Dermis blood vessel endothelial cell (primary cell): ENCODE results near the gene TIMP4. TPM values are rescaled to one million over a fixed set of nuclear protein-coding genes. Genes with fewer than 3 reads are reported as not detected.
A peak's percentile ranks its signal among the peaks of the same experiment; 100 is the strongest.

Experiments used
- DNase-seq: peaks from one replicate; pipeline ENCODE4 v3.0.0; 2010
- total RNA-seq: library from RNA; depleted of rRNA; stranded (reverse); fragments of >200 nt; gene quantifications from 2 replicates; pipeline ENCODE4 v1.2.3, GENCODE V29; 2014

TIMP4 gene
- total RNA-seq: 0.34 and 0.51 TPM in 2 replicates

DNA sequence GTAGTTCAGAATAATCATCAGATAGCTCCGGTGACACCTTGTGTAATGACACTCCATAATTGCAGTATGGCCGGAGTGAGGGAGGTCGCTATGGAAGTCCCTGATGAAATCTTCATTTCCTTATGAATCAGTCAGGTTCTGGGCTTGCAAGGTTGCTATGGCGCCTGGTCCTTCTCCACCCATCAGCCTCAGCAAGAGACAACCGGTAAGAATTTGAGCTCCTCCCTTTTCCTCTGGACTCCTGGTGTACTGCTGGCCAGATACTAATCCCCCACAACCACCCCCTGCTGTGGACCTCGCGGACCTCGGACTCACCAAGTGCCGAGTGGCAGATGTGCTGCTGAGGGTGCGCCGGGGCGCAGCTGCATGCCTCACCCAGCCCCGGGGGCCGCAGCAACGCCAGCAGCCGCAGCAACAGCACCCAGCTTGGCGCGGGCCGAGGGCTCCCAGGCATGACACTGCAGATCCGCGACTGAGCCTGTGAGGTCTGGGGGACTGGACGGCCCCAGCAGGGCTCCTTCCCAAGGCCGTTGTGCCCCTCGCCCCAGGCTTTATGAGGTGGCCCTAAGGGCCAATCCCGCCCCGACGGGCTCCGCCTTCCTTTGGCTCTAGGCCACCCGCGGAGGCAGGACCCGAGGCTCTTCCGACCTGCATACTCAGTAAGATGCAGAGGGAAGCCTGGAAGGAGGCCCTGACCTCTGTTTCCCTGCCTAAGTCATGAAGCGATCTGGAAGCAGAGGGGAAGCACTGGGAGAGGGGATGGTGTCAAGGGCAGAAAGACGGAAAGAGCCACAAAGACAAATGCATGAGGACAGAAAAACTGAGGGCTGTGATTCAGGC lies at the start of gene TIMP4:
TIMP4 (minus strand) TSS at position 526 of the 840 bp plus-strand sequence; CDS start at position 454, 72 bp downstream.
- DNase-seq: peak; percentile 25

GRCh38 chr3:12205171-12205570 lies 46.5 kb upstream of the TIMP4 start:
- DNase-seq: no peak

DNA sequence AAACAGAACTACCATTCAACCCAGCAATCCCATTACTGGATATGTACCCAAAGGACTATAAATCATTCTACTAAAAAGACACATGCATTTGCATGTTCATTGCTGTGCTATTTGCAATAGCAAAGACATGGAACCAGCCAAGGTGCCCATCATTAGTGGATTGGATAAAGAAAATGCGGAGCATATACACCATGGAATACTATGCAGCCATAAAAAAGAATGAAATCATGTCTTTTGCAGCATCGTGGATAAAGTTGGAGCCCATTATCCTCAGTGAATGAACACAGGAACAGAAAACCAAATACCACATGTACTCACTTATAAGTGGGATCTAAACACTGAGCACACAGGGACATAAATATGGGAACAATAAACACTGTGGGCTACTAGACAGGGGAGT lies 43.1 kb upstream of the TIMP4 start:
- DNase-seq: no peak

- DNase-seq: peak; percentile 28
Measured at GRCh38 chr3:12198301-12198700, 39.6 kb upstream of the TIMP4 start.

DNA sequence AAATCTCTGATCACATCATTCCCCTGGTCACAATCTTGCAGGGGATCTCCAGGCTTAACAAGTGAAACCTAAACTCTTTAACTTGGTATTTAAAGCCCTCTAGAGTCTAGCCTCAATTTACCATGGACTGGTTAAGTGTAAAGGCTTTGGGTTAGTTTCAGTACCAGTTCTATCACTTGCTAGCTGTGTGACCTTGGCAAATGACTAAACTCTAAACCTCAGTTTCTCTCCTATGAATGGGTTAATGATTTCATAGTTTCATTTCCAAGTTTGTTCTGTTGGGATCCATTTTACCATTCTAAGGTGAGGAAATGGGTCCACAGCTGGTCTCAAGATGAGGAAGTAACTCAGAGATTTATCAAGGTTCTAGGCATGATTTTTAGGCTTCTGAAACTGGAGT lies 38.8 kb upstream of the TIMP4 start:
- DNase-seq: no peak

DNA sequence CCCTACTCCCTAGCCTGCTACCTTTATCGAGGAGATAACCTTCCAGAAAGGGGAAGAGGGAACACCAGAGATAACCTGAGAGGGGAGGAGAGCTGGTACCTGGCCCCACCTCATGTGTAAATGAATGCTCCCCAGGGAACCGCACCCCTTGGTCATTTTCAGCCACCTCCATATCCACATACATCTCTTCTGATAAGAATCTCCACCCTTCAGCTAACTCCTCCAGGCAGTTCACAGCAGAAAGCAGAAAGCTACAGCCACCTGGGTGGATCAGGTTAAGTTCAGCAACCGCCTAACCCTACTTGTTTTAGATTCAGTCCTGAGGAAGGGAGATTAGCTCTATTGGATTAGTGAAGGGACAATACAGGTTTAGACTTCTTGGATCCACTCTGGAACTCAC lies 38.0 kb upstream of the TIMP4 start:
- DNase-seq: no peak

- DNase-seq: no peak
Measured at GRCh38 chr3:12195231-12195630, 36.5 kb upstream of the TIMP4 start.

DNA sequence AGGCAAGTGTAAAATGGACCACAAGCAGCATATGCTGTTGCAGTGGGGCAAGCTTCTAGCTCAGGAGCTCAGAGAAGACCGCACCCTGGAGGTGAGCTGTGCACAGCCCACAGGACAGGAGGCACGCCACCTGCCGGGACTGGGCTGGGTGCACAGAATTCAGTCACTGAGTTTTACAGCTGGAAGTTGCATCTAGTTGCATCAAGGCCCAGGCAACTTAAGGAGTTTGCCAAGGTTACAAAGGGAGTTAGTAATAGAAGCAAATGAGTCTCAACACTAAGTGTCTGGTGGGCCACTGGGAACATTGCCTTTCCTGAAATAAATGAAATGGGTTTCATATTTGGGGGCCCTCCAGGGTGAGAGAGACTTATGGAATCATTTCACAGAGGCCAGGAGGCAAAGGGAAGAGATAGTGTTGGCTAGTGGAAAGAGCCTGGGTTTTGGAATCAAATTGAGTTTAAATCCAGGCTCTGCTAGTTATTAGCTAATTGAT lies 36.0 kb upstream of the TIMP4 start:
- DNase-seq: no peak

DNA sequence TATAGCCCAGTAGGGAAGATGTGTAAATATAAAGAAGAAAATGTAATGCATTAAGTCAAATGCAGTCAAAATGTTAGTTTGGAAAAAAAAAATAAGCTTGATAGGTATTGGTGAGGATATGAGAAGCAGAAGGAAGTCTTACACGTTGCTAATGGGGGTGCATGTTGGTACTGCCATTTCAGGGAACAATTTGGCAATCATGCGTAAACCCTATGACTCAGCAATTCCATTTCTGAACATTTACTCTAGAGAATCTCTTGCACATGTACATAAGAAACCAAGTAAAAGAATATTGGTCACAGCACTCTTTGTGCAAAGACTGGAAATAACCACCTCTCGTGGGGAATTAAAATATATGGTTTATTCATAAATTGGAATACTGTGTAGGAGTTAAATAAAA lies 35.5 kb upstream of the TIMP4 start:
- peak; percentile 52 for DNase-seq

DNA sequence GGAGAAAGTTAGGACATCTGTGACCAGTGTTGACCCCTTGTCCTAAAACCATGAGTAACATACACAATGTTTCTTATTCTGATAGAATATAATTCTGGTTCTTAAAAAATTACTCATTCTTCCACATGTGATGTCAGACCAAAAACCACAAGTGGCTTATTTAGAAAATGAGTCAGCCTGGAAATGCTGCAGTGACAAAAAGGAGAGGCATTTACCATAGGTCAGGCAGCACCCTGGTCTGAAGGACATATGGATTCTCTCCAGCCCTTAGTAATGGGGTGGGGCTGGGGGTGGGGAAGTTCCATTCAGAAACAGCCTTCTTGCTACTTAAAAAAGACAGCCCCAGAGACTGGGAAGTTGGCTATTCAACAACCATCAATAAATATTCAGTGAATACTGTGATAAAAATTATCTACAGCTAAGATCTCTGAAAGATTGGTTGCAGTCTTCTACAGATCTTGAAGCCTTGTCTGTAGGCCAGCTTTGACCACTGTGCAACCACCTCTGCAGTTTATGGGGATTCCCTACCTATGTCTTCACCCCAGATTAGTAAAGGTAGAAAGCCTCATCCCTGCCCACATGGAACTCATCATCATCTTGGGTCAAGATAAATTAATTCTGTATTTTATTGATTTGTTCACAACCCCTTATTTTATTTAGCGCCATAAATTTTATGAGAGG lies 34.9 kb upstream of the TIMP4 start:
- DNase-seq: peak; percentile 72

GRCh38 chr3:12192655-12193484 lies 34.2 kb upstream of the TIMP4 start:
- DNase-seq: no peak

DNA sequence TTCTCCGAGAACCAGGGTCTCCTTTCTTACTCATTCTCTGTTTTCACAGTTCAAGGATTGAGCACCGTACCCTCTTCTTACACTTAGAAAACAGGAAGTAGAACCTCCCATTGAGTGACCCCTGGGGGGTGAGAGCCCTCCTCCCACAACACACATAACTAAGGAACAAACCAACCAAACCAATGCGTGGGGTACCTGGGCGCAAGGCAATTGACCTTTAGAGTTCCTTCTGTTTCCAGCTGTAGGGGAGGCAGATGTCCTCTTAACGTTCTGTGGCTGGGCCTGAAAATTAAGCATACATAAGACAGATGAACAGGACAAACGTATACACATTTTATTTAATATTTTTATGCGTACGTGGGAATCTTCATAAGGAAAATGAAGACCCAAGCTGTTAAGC lies 33.5 kb upstream of the TIMP4 start:
- DNase-seq: no peak

DNA sequence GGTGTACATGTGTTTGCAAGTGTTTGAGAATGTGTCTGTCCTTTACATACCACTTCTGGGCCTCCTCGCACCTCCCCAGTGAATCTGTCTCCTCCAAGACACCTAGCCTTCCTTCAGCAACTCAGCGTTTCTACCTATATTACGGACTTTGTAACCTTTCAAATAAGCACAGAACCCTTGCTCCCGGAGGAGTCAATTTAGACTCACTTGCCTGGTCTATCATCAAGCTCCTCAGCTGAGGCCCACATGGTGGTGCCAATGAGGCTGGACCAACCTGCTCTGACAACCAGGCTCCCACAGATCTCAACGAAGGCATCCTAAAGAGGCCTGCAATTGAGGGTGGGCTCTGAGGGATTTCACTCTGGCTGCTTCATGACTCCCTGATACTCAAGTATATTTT lies 32.8 kb upstream of the TIMP4 start:
- DNase-seq: no peak

GRCh38 chr3:12190832-12191231 lies 32.1 kb upstream of the TIMP4 start:
- no peak for DNase-seq

DNA sequence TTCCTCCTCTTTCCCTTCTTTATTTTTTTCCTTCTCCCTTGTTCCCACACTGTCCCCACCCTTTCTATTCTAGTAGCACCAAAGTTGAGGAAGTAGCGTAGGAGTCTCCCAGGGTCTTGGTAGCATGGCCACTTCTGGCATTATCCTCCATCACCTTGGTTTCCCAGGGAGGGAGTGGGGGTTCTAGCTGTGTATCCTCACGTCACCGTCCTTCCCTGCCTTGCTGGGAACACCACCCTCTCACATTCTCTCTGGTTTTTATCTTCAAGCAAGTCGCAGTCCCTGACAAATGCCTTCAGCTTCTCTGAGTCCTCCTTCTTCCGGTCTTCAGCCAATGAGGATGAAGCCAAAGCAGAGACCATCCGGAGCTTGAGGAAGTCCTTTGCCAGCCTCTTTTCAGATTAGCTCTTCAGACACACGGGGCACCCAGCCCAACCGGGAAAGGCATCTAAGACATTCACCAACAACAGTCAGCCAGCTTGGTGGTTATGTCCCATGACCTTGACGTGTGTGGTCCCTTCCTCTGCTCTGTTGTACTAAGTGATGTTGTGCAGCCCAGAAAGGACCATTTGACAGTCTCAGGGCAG lies 31.6 kb upstream of the TIMP4 start:
- DNase-seq: no peak

DNA sequence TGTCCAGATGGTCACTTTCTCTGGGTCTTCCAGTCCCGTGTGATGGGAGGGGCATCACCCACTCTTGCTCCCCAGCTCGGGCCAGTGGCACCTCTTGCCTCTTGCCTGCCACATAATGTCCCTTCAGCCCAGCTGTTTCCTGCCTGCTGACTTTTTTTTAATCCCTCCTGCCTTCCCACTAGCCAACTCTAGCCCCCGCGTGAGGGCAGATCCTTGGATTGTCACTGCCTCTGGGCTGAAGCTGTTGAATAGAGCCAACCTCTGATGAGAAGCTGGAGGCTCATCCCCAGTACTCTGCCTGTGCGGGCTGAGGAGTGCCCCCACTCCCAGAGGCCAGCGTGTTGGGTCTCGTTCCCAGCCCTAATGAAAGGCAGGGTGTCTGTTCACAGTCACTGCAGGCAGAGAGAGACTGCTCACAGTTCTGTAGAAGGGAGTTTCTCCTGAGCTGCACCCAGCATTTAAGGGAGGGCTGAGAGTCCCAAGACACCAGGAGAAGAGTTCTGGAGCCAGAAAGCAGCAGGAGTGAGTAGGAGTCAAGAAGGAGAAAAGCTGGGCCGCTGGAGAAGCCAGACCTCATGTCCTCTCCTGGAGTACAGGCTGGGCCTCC lies 30.1 kb upstream of the TIMP4 start:
- DNase-seq: no peak

GRCh38 chr3:12188328-12188648 lies 29.6 kb upstream of the TIMP4 start:
- no peak for DNase-seq

DNA sequence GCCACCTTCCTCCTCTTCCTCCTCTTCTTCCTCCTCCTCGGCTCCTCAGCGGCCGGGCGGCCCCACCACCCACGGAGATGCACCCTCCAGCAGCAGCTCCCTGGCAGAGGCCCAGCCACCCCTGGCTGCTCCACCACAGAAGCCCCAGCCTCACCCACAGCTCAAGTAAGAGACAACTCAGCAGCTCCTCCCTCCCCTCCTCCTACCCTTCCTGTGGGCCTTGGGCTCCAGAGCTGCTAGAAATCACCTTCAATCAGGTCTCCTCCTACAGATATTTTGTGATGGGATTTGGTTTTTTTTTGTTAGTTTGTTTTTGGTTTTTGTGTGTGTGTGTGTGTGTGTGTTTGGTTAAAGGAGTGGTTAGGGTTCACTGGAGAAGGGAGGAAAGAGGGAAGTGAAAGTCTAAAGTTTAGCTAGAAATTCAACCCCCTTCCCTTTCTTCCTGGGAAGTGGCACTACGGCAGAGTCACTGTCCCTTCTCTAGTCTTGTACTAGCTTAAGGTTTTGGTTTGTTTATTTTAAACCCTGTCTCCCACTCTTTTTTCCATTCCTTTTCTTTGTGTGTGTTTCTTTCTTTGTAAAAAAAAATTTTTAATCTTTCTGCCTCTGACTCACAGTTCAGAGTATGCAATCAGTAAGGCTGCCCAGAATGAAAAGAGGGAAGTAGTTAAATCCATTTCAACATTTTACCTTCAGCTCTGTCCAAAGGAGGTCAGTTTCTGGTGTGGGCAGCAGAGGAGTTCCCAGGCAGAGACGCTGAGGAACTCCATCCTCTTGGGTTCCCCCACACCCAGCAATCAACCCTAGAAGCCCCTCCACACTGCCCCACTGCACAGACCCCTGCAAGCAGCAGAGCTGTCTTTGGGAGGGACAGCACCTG lies 29.0 kb upstream of the TIMP4 start:
- no peak for DNase-seq

DNA sequence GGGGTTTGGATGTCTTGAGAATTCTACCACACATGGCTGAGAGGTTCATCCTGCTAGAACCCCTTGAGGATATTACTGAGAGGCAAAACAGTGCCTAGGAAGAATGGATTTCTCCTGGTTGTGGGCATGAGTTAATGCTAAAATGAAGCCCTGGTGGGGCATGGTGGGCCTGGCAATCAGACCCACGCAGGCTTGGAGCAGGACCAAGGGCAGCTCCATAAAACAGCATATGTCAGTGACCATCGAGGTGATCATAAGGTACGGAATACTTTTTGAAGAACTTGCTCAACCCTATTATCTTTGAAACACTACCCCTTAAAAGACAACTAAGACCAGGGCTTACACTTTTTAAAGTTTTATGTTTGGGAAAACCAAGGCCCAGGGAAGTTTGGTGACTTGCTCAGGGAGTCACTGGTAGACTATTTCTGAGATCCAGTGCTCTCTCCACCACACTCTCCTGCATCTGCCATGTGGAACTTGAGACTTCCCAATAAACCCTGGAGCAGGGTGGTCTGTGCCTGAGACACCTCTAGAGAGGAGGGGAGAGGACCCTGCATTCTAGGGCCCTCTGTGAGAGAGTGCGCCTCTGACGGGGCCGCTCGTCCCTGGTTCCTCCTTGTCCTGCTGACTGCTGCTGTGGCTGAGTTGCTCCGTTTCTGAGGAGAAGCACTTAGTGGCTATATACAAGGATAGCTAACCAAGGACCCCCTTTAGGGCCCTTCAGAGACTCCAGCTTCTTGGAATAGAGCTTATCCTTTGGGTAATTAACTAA lies 28.0 kb upstream of the TIMP4 start:
- no peak for DNase-seq

- DNase-seq: no peak
Measured at GRCh38 chr3:12186046-12186445, 27.3 kb upstream of the TIMP4 start.
